Measurements from ENCODE around the gene PCDHA2.

- TF ChIP-seq FOXM1 (IDR thresholded peaks at IDR 0.05; ENCODE audit: low read depth), result no peak
- TF ChIP-seq FOXM1 (CRISPR knock-in tag; IDR thresholded peaks at IDR 0.05; ENCODE audit: low read depth), result no peak
- TF ChIP-seq MED1 (CRISPR knock-in tag; IDR thresholded peaks at IDR 0.05; ENCODE audit: borderline replicate concordance), result no peak
- no peak for TF ChIP-seq ZNF24 (IDR thresholded peaks at IDR 0.05)
- TF ChIP-seq EZH2 (IDR thresholded peaks at IDR 0.05; ENCODE audit: borderline replicate concordance, low read depth, low read length), result no peak
- no peak for TF ChIP-seq ZNF311 (CRISPR knock-in tag; IDR thresholded peaks at IDR 0.05)
- no peak for TF ChIP-seq ZNF584 (CRISPR knock-in tag; IDR thresholded peaks at IDR 0.05; ENCODE audit: low read depth)
- TF ChIP-seq ZNF384 (IDR thresholded peaks at IDR 0.05; ENCODE audit: low read depth, low read length), result no peak
- TF ChIP-seq MAX (CRISPR knock-in tag; IDR thresholded peaks at IDR 0.05), result no peak
- TF ChIP-seq PKNOX1 (IDR thresholded peaks at IDR 0.05), result no peak
- no peak for TF ChIP-seq FUS (optimal IDR thresholded peaks at IDR 0.05; ENCODE audit: low read depth, low read length)
- TF ChIP-seq HDAC1 (IDR thresholded peaks at IDR 0.05), result no peak
- no peak for TF ChIP-seq ZNF79 (CRISPR knock-in tag; IDR thresholded peaks at IDR 0.05; ENCODE audit: low read depth)
- TF ChIP-seq SRSF9 (IDR thresholded peaks at IDR 0.05; ENCODE audit: borderline replicate concordance, low read depth, low read length), result no peak
- TF ChIP-seq SMAD1 (IDR thresholded peaks at IDR 0.05; ENCODE audit: low read depth, low read length, partially characterized antibody), result no peak
Observed at GRCh38 chr5:140842798-140843733, 48.4 kb downstream of the PCDHA2 start.

All from K562 (cell line).